ENCODE data around the gene MAD1L1. TPM values are rescaled to one million over a fixed set of nuclear protein-coding genes. Genes with fewer than 3 reads are reported as not detected.

The MAD1L1 gene
- total and polyA plus RNA-seq, 2 donors (not counting 1 experiment from before 2014, with no cell fraction given), result 9.8 to 29.4 TPM

DNA sequence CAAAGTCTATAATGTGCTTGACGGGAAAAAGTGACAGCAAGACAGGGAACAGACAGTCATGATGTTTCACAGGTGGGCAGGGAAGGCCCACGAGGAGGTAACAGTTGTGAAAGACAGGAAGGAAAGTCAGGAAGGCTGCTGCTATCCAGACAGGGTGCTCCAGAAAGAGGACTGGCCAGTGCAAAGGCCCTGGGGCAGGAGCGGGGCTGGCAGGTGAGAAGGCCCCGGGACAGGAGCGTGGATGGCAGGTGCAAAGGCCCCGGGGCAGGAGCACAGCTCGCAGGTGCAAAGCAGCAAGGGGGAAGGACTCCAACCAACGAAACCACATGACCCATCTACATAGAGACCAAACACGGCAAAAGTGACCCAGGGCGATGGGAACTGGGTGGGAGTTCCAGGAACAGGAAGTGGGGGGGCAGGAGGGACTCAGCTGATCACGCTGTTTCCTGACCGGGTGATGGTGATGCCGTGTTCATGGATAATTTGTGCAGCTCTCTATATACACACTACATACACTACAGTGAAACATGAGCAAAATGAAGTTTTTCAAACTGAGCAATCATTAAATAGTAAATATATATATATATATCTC, 138.2 kb downstream of the MAD1L1 start:
- no peak for DNase-seq (ENCODE audit: low read depth in 2 of 2)
- Histone ChIP-seq H3K27ac (ENCODE audit: insufficient read depth, low read length) (no peak overlapping the region), H3K36me3 (ENCODE audit: control insufficient read depth, insufficient read depth, low read length) (no peaks in the 10 kb centered on the region), H3K4me1 (ENCODE audit: control insufficient read depth, extremely low read depth, insufficient read depth, low read length) (no peaks in the 10 kb centered on the region), H3K9ac (ENCODE audit: insufficient read depth, low read length) (no peak overlapping the region), H3K4me3 (replicated peaks in 1 of 4; ENCODE audit: control extremely low read depth in 1 of 4, insufficient read depth in 1 of 4, low read depth in 3 of 4, low read length in 4 of 4) (no peak overlapping the region), H3K27me3 (ENCODE audit: control insufficient read depth, insufficient read depth, low read length) (no peaks in the 10 kb centered on the region), H3K79me2 (ENCODE audit: control insufficient read depth, insufficient read depth, low read length) (no peaks in the 10 kb centered on the region), H4K20me1 (ENCODE audit: control insufficient read depth, extremely low read depth, insufficient read depth, low read length) (no peaks in the 10 kb centered on the region), H3K9me3 (ENCODE audit: control insufficient read depth, insufficient read depth, low read depth, low read length) (no peaks in the 10 kb centered on the region), H2AFZ (ENCODE audit: low read length) (no peak overlapping the region), H3K4me2 (ENCODE audit: extremely low read depth, insufficient read depth, low read length) (no peak overlapping the region)
- TF ChIP-seq, protein P1, sequence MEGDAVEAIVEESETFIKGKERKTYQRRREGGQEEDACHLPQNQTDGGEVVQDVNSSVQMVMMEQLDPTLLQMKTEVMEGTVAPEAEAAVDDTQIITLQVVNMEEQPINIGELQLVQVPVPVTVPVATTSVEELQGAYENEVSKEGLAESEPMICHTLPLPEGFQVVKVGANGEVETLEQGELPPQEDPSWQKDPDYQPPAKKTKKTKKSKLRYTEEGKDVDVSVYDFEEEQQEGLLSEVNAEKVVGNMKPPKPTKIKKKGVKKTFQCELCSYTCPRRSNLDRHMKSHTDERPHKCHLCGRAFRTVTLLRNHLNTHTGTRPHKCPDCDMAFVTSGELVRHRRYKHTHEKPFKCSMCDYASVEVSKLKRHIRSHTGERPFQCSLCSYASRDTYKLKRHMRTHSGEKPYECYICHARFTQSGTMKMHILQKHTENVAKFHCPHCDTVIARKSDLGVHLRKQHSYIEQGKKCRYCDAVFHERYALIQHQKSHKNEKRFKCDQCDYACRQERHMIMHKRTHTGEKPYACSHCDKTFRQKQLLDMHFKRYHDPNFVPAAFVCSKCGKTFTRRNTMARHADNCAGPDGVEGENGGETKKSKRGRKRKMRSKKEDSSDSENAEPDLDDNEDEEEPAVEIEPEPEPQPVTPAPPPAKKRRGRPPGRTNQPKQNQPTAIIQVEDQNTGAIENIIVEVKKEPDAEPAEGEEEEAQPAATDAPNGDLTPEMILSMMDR (conservative IDR thresholded peaks at IDR 0.05 in 1 of 2, IDR thresholded peaks at IDR 0.05 in 1 of 2; ENCODE audit: low read depth in 1 of 2, low read length in 2 of 2), result no peak
- TF ChIP-seq EZH2 (IDR thresholded peaks at IDR 0.05; ENCODE audit: low read length, missing control alignments), result no peak

GRCh38 chr7:2093843-2094220, 138.9 kb downstream of the MAD1L1 start:
- no peaks in the 10 kb centered on the region for H3K79me2 ChIP-seq (ENCODE audit: control insufficient read depth, insufficient read depth, low read length)
- H3K36me3 ChIP-seq (ENCODE audit: control insufficient read depth, insufficient read depth, low read length), result no peaks in the 10 kb centered on the region
- TF ChIP-seq EZH2 (IDR thresholded peaks at IDR 0.05; ENCODE audit: low read length, missing control alignments), result no peak
- TF ChIP-seq, protein P1 (conservative IDR thresholded peaks at IDR 0.05 in 1 of 2, IDR thresholded peaks at IDR 0.05 in 1 of 2; ENCODE audit: low read depth in 1 of 2, low read length in 2 of 2), result no peak
- no peak overlapping the region for H3K9ac ChIP-seq (ENCODE audit: insufficient read depth, low read length)
- DNase-seq (ENCODE audit: low read depth in 2 of 2), result no peak
- no peaks in the 10 kb centered on the region for H3K27me3 ChIP-seq (ENCODE audit: control insufficient read depth, insufficient read depth, low read length)
- no peak overlapping the region for H3K4me3 ChIP-seq (replicated peaks in 1 of 4; ENCODE audit: control extremely low read depth in 1 of 4, insufficient read depth in 1 of 4, low read depth in 3 of 4, low read length in 4 of 4)
- H4K20me1 ChIP-seq (ENCODE audit: control insufficient read depth, extremely low read depth, insufficient read depth, low read length), result no peaks in the 10 kb centered on the region
- no peak overlapping the region for H3K27ac ChIP-seq (ENCODE audit: insufficient read depth, low read length)
- H3K9me3 ChIP-seq (ENCODE audit: control insufficient read depth, insufficient read depth, low read depth, low read length), result no peaks in the 10 kb centered on the region
- H3K4me2 ChIP-seq (ENCODE audit: extremely low read depth, insufficient read depth, low read length), result no peak overlapping the region
- H3K4me1 ChIP-seq (ENCODE audit: control insufficient read depth, extremely low read depth, insufficient read depth, low read length), result no peaks in the 10 kb centered on the region
- no peak overlapping the region for H2AFZ ChIP-seq (ENCODE audit: low read length)

GRCh38 chr7:2093215-2093842, 139.4 kb downstream of the MAD1L1 start:
- no peak for TF ChIP-seq EZH2 (IDR thresholded peaks at IDR 0.05; ENCODE audit: low read length, missing control alignments)
- TF ChIP-seq, protein P1 (conservative IDR thresholded peaks at IDR 0.05 in 1 of 2, IDR thresholded peaks at IDR 0.05 in 1 of 2; ENCODE audit: low read depth in 1 of 2, low read length in 2 of 2), result no peak
- Histone ChIP-seq H3K36me3 (ENCODE audit: control insufficient read depth, insufficient read depth, low read length) (no peaks in the 10 kb centered on the region), H3K4me3 (replicated peaks in 1 of 4; ENCODE audit: control extremely low read depth in 1 of 4, insufficient read depth in 1 of 4, low read depth in 3 of 4, low read length in 4 of 4) (no peak overlapping the region)

More at GRCh38 chr7:2093215-2093842, 139.4 kb downstream of the MAD1L1 start:
- Histone ChIP-seq H3K79me2 (ENCODE audit: control insufficient read depth, insufficient read depth, low read length) (no peaks in the 10 kb centered on the region), H3K9ac (ENCODE audit: insufficient read depth, low read length) (no peak overlapping the region), H2AFZ (ENCODE audit: low read length) (no peak overlapping the region), H3K9me3 (ENCODE audit: control insufficient read depth, insufficient read depth, low read depth, low read length) (no peaks in the 10 kb centered on the region), H4K20me1 (ENCODE audit: control insufficient read depth, extremely low read depth, insufficient read depth, low read length) (no peaks in the 10 kb centered on the region), H3K4me2 (ENCODE audit: extremely low read depth, insufficient read depth, low read length) (peak overlapping the region; percentile 29), H3K27me3 (ENCODE audit: control insufficient read depth, insufficient read depth, low read length) (no peaks in the 10 kb centered on the region), H3K27ac (ENCODE audit: insufficient read depth, low read length) (no peak overlapping the region), H3K4me1 (ENCODE audit: control insufficient read depth, extremely low read depth, insufficient read depth, low read length) (no peaks in the 10 kb centered on the region)
- DNase-seq (ENCODE audit: low read depth in 2 of 2), result peak in 1 of 2 donors; percentile 42

Data from fibroblast of lung (primary cell).